Measurements from ENCODE around the gene DYNC1LI1. TPM values are rescaled to one million over a fixed set of nuclear protein-coding genes. Genes with fewer than 3 reads are reported as not detected.

The DYNC1LI1 gene
- polyA plus RNA-seq, 1 of the 3 experiments (the other 2 are of a cell fraction): 15.4 TPM

GRCh38 chr3:32484436-32484835, 86.2 kb downstream of the DYNC1LI1 start:
- peaks cover 4% of the 10 kb centered on the region for H3F3A ChIP-seq (replicated peaks; ENCODE audit: insufficient read depth)
- no peaks in the 10 kb centered on the region for H3K9me2 ChIP-seq
- no peak for DNase-seq
- 98% methylated on average over 6 of the region's 6 CpGs for WGBS (ENCODE audit: low lambda C conversion rate)
- no peak overlapping the region for H3K9ac ChIP-seq
- H3K79me2 ChIP-seq (ENCODE audit: insufficient read depth): no peaks in the 10 kb centered on the region; the same call in 1 of the 2 replicates
- CTCF ChIA-PET: interaction anchor here (1.2 to 7.0 kb wide), 3 partner anchors 16 to 26 kb away, joined by 3 to 57 read pairs (median 4); no protein-coding TSS in a partner anchor
- H3K4me3 ChIP-seq (ENCODE audit: low read depth in 2 of 2, low read length in 1 of 2): no peak overlapping the region
- no peak overlapping the region for H3K27ac ChIP-seq (ENCODE audit: low read depth in 2 of 2, low read length in 1 of 2)
- H4K20me1 ChIP-seq (ENCODE audit: insufficient read depth): no peaks in the 10 kb centered on the region
- H3K27me3 ChIP-seq (ENCODE audit: insufficient read depth): no peaks in the 10 kb centered on the region
- H3K9me3 ChIP-seq: no peaks in the 10 kb centered on the region
- no peaks in the 10 kb centered on the region for H3K4me1 ChIP-seq (ENCODE audit: control insufficient read depth in 1 of 2, insufficient read depth in 2 of 2, low read depth in 1 of 2, low read length in 1 of 2)
- peaks cover 52 to 53% of the 10 kb centered on the region in 2 experiments for H3K36me3 ChIP-seq (replicated peaks in 1 of 2; ENCODE audit: control insufficient read depth in 1 of 2, insufficient read depth in 2 of 2, low read length in 1 of 2)
- H2AFZ ChIP-seq (ENCODE audit: low read depth): no peak overlapping the region
- no peak for TF ChIP-seq EP300 (IDR thresholded peaks at IDR 0.05; ENCODE audit: borderline replicate concordance in 1 of 2, low read depth in 1 of 2, low read length in 1 of 2)
- TF ChIP-seq CHD2 (IDR thresholded peaks at IDR 0.05; ENCODE audit: low read length, partially characterized antibody): no peak
- no peak for TF ChIP-seq MEF2A (IDR thresholded peaks at IDR 0.05; ENCODE audit: borderline replicate concordance, low read depth)
- no peak for TF ChIP-seq TAF1 (IDR thresholded peaks at IDR 0.05; ENCODE audit: borderline replicate concordance, low read depth, low read length)
- no peak for TF ChIP-seq IRF3 (IDR thresholded peaks at IDR 0.05; ENCODE audit: low read depth, low read length)
- TF ChIP-seq MXI1 (IDR thresholded peaks at IDR 0.05; ENCODE audit: low read depth, low read length): no peak
- no peak for TF ChIP-seq SMC3 (IDR thresholded peaks at IDR 0.05; ENCODE audit: low read depth, low read length)
- TF ChIP-seq RCOR1 (IDR thresholded peaks at IDR 0.05; ENCODE audit: low read length): no peak
- no peak for TF ChIP-seq ELF1 (IDR thresholded peaks at IDR 0.05)
- no peak for TF ChIP-seq POLR2AphosphoS5 (IDR thresholded peaks at IDR 0.05; ENCODE audit: low read depth, low read length)
- no peak for TF ChIP-seq SIN3A (IDR thresholded peaks at IDR 0.05; ENCODE audit: borderline replicate concordance, low read depth, low read length)
- no peak for TF ChIP-seq FOSL2 (IDR thresholded peaks at IDR 0.05; ENCODE audit: borderline replicate concordance, low read depth)
- no peak for TF ChIP-seq USF1 (IDR thresholded peaks at IDR 0.05; ENCODE audit: borderline replicate concordance, low read depth)
- H3K4me2 ChIP-seq: no peak overlapping the region
- POLR2A ChIA-PET: no interaction called here

- 74% methylated on average over 1 of the region's 1 CpG for WGBS (ENCODE audit: low lambda C conversion rate)
- POLR2A ChIA-PET: no interaction called here
- no peaks in the 10 kb centered on the region for H3K27me3 ChIP-seq (ENCODE audit: insufficient read depth)
- TF ChIP-seq TAF1 (IDR thresholded peaks at IDR 0.05; ENCODE audit: borderline replicate concordance, low read depth, low read length) (no peak), IRF3 (IDR thresholded peaks at IDR 0.05; ENCODE audit: low read depth, low read length) (no peak), NFIC (IDR thresholded peaks at IDR 0.05; ENCODE audit: borderline replicate concordance) (no peak), USF2 (IDR thresholded peaks at IDR 0.05; ENCODE audit: borderline replicate concordance, low read depth, low read length) (no peak), GATA2 (CRISPR knock-in tag; IDR thresholded peaks at IDR 0.05) (no peak), JUND (IDR thresholded peaks at IDR 0.05) (no peak), RCOR1 (IDR thresholded peaks at IDR 0.05; ENCODE audit: low read length) (no peak), NRF1 (IDR thresholded peaks at IDR 0.05; ENCODE audit: low read depth, low read length) (no peak), EZH2phosphoT487 (IDR thresholded peaks at IDR 0.05; ENCODE audit: borderline replicate concordance, low read depth) (no peak), TEAD4 (IDR thresholded peaks at IDR 0.05; ENCODE audit: borderline replicate concordance, insufficient read depth) (no peak), RAD21 (IDR thresholded peaks at IDR 0.05; ENCODE audit: low read length) (no peak), MEF2A (IDR thresholded peaks at IDR 0.05; ENCODE audit: borderline replicate concordance, low read depth) (no peak)
- peaks cover 4% of the 10 kb centered on the region for H3F3A ChIP-seq (replicated peaks; ENCODE audit: insufficient read depth)
- H2AFZ ChIP-seq (ENCODE audit: low read depth): no peak overlapping the region
- H3K36me3 ChIP-seq (replicated peaks in 1 of 2; ENCODE audit: control insufficient read depth in 1 of 2, insufficient read depth in 2 of 2, low read length in 1 of 2): peaks cover 55 to 57% of the 10 kb centered on the region in 2 experiments
- H4K20me1 ChIP-seq (ENCODE audit: insufficient read depth): no peaks in the 10 kb centered on the region
- CTCF ChIA-PET: interaction anchor here (0.9 to 7.0 kb wide), 4 partner anchors 12 to 27 kb away, joined by 3 to 57 read pairs (median 3); no protein-coding TSS in a partner anchor
- no peak overlapping the region for H3K27ac ChIP-seq (ENCODE audit: low read depth in 2 of 2, low read length in 1 of 2)
- no peak overlapping the region for H3K4me2 ChIP-seq
- H3K9me2 ChIP-seq: no peaks in the 10 kb centered on the region
- H3K4me1 ChIP-seq (ENCODE audit: control insufficient read depth in 1 of 2, insufficient read depth in 2 of 2, low read depth in 1 of 2, low read length in 1 of 2): no peaks in the 10 kb centered on the region
- H3K9ac ChIP-seq: no peak overlapping the region
- H3K4me3 ChIP-seq (ENCODE audit: low read depth in 2 of 2, low read length in 1 of 2): no peak overlapping the region
- no peak for DNase-seq
- no peaks in the 10 kb centered on the region; the same call in 1 of the 2 replicates for H3K79me2 ChIP-seq (ENCODE audit: insufficient read depth)
- no peaks in the 10 kb centered on the region for H3K9me3 ChIP-seq
These were observed 86.9 kb downstream of the DYNC1LI1 start for GRCh38 chr3:32483772-32484171.

Measured in SK-N-SH (cell line).